Measurements from ENCODE around the gene DKKL1.

- TF ChIP-seq, protein P1, sequence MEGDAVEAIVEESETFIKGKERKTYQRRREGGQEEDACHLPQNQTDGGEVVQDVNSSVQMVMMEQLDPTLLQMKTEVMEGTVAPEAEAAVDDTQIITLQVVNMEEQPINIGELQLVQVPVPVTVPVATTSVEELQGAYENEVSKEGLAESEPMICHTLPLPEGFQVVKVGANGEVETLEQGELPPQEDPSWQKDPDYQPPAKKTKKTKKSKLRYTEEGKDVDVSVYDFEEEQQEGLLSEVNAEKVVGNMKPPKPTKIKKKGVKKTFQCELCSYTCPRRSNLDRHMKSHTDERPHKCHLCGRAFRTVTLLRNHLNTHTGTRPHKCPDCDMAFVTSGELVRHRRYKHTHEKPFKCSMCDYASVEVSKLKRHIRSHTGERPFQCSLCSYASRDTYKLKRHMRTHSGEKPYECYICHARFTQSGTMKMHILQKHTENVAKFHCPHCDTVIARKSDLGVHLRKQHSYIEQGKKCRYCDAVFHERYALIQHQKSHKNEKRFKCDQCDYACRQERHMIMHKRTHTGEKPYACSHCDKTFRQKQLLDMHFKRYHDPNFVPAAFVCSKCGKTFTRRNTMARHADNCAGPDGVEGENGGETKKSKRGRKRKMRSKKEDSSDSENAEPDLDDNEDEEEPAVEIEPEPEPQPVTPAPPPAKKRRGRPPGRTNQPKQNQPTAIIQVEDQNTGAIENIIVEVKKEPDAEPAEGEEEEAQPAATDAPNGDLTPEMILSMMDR (IDR thresholded peaks at IDR 0.05), result no peak
- TF ChIP-seq SIN3A (IDR thresholded peaks at IDR 0.05; ENCODE audit: borderline replicate concordance, insufficient read depth, low read depth, low read length), result no peak
- TF ChIP-seq TCF7L2 (IDR thresholded peaks at IDR 0.05; ENCODE audit: low read depth, low read length), result no peak
- no peak for TF ChIP-seq POLR2AphosphoS5 (IDR thresholded peaks at IDR 0.05; ENCODE audit: low read depth, low read length)
Measured at GRCh38 chr19:49338023-49338677, 25.5 kb upstream of the DKKL1 start.

Measured in Panc1 (cell line).